Dermis microvascular lymphatic vessel endothelial cell (primary cell): ENCODE data around the gene SMTNL1. TPM values are rescaled to one million over a fixed set of nuclear protein-coding genes. Genes with fewer than 3 reads are reported as not detected.

Source experiments
- DNase-seq, 2 donors: peaks; one replicate each; pipeline versions ENCODE4 v3.0.0 to v3.0.0-alpha.2; 2010; ENCODE audit warnings: low read depth in 2 of 2
- total RNA-seq: library from RNA; depleted of rRNA; stranded (reverse); fragments of >200 nt; gene quantifications from 2 replicates; pipeline ENCODE4 v1.2.1, GENCODE V29; 2014

SMTNL1 gene
- total RNA-seq, 1 donor from 2014 or later: not detected

DNA sequence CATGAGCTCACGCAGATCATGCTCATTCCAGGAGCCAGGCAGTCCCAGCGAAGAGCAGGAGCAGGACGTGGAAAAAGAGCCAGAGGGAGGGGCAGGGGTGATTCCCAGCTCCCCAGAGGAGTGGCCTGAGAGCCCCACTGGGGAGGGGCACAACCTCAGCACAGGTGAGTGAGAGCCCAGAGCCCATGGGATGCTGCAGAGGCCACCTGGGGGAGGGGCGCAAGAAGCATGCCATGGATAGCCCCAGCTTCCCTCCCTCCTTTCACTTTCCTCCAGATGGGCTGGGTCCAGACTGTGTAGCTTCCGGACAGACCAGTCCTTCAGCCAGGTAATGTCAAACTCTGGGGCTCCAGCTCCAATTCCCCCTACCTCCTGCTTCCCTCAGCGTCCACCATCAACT lies 6.2 kb downstream of the SMTNL1 start:
- no peak for DNase-seq

- no peak for DNase-seq
These were observed 7.2 kb downstream of the SMTNL1 start for GRCh38 chr11:57544566-57544965.

- no peak for DNase-seq
These were observed 8.5 kb downstream of the SMTNL1 start for GRCh38 chr11:57545883-57546282.

DNA sequence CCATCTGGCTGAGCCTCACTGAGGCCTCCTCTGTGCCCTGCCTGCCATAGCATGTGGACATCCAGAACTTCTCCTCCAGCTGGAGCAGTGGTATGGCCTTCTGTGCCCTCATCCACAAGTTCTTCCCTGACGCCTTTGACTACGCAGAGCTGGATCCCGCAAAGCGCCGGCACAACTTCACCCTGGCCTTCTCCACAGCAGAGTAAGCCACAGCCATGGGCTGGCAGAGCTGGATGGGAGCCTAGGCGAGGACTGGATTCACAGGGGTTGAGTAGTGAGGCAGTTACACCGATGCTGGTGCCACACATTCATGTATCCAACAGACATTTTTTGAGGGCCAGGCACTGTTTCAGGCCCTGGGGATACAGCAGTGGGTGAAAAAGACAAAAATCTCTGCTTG lies 9.1 kb downstream of the SMTNL1 start:
- DNase-seq: no peak

DNA sequence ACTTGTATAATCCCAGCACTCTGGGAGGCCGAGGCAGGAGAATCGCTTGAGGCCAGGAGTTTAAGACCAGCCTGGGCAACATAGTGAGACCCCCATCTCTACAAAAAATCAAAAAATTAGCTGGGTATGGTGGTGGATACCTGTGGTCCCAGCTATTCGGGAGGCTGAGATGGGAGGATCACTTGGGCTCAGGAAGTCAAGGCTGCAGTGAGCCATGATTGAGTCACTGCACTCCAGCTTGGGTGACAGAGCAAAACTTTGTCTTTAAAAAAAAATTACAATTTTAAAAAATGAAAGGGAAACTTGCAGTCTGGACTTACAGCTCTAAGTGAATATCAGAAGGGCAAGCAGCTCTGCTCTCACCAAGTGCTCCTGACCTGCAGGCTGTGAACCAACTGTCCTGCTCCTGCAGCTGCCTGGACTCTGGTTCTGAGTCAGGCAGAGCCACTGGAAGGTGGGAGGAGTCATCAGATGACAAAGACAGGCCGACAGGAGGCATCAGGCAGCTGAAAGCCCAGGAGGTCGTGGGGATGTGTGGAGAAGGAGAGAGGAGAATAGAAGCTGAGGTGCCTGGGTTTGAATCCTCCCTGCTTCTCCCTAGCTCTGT lies 9.6 kb downstream of the SMTNL1 start:
- DNase-seq: peak in 1 of 2 donors; percentile 18

- peak in 1 of 2 donors; percentile 7 for DNase-seq
These were observed 10.5 kb downstream of the SMTNL1 start for GRCh38 chr11:57547854-57548377.

DNA sequence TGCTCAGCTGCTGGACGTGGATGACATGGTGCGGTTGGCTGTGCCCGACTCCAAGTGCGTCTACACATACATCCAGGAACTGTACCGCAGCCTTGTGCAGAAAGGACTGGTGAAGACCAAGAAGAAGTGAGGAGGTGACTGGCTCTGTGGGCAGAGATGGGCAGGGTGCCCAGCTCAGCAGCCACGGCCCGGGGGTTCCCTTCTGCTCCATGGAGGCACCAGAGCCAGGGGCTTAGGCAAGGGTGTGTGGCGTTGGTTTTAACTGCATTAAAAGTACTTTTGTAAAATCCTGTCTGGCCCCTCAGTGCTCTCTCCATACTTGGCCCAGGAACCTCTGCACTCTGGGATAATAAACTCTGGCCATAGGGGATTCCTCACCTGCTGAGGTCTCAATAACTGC lies 12.6 kb downstream of the SMTNL1 start:
- DNase-seq: no peak

GRCh38 chr11:57551941-57552340 lies 14.5 kb downstream of the SMTNL1 start:
- DNase-seq: no peak

- DNase-seq: no peak
These were observed 15.1 kb downstream of the SMTNL1 start for GRCh38 chr11:57552479-57552878.

GRCh38 chr11:57555393-57555792 lies 18.0 kb downstream of the SMTNL1 start:
- no peak for DNase-seq

- DNase-seq: no peak
These were observed 18.6 kb downstream of the SMTNL1 start for GRCh38 chr11:57556041-57556440.

DNA sequence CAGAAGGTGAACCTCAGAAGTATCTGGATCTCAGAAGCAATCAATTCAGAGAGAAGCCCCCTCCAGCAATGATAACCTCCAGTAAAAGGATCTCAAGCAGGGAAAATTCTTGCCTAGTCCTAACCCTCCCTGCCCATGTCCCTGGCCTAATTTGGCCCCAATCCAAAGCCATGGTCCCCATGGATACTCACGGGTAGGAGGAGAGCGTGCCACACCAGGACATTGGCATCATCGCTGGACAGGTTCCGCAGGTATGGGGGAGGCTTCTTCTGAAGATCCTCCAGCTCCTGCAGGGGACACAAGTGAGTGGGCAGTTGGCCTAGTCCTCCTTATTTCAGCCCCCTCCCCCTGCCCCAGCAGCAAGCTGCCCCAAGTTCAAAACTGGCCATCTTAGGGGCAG lies 22.8 kb downstream of the SMTNL1 start:
- DNase-seq: no peak

DNA sequence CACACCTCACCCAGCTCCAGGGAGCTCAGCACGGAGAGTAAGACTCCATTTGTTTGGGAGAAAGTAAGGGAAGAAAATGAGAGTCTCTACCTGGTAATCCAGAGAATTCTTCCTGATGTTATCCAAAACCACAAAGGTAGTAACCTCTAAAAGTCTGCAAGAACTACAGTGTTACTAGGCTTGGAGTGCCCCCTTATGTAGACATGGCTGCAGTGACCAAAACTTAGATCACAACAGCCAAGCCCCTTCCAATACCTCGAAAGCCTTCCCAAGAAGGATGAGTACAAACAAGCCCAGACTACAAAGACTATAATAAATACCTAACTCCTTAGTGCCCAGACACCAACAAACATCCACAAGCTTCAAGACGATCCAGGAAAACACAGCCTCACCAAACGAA lies 25.2 kb downstream of the SMTNL1 start:
- no peak for DNase-seq

DNA sequence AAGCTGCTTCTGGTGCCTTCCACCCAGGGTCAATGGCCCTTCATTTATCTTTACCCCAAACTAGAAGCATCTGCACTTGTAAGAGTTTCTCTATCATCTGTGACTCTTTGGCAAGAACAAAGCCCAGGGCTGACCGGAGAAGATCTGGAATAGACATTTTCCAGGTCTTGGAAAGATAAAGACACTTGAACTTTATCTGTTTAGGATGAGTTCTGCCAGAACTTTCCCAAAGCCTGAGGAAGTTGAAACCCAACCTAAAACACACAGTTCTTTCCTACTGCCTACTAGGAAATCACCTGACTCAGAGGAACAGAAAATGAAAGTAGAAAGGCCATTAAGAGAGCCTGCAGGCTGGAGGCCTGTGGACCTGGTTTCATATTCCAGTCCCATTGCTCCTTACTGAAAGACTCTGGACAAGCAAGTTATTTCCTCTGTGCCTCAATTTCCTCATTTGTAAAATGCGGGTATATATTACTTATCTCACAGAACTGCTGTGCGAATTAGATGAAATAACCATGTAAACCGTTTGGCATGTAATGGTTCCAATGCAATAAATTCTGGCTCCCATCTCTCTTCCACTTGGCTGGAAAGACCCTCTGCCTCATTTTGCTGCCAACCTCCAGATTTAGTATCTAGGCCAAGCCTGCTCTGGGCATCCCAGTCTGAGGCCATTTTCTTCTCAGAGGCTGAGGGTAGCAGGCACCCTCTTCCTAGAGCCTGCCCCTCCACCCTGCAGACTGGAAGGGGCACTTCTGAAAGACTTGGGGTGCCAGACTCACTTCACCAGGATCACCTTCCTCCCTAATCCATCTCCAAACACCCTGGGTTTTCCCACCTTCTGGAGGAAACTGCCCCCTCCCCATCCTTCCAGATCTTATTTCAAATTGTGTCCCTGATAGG lies 28.9 kb downstream of the SMTNL1 start:
- DNase-seq: peak; percentile 39 to 49

DNA sequence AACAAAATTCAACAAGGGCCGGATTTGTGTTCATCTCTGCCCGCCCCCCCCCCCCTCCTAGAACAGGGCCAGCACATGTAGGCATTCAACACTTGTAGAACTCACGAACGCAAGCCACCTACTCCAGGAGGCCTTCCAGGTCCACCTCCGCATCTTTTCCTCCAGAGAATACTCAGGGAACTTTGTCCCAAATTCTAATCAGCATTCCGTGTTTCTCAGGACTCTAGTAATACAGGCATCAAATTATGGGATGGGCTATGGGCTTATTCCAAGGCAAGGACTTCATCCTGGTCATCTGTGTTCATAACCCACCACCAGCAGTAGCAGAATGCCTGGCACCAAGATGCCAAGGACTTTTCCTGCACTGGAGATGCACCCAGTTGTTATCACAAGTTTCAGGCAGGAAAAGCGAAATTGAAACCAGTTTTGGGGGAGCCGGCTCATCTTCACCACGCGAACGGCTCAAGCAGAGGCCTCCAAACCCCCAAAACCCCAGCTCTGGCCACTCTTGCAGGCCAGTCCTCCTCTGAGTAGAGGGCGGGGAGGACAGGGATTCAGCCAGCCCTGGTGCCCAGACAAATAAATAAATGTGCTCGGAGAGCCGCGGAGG lies 29.6 kb downstream of the SMTNL1 start:
- DNase-seq: no peak

- DNase-seq: peak in 1 of 2 donors; percentile 29
These were observed 30.3 kb downstream of the SMTNL1 start, which contains the start of gene UBE2L6 for GRCh38 chr11:57567515-57568329. Gene UBE2L6 (minus strand): TSS chr11:57567672. CDS start chr11:57567611, 61 bp downstream.

DNA sequence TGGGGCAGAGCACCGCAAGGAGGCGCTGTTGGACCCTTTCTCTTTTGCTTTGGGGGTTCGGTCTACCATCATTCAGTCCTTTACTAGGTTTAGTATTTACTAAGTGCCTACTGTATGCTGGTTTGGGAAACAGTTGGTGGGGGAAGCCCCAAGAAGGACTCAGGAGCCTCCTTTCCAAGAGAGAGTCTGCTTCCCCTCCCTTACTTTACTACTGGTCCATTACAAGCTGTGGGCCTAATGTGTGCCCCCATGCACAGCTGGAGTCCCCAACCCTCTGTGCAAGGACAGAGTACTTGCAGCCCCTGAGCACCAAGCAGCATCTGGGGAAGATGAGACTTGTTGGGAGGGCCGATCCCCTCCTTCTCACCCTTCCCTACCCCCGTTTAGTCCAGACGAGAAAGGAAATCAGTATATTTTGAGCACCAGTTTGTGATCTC lies 31.0 kb downstream of the SMTNL1 start:
- peak; percentile 29 to 61 for DNase-seq

DNA sequence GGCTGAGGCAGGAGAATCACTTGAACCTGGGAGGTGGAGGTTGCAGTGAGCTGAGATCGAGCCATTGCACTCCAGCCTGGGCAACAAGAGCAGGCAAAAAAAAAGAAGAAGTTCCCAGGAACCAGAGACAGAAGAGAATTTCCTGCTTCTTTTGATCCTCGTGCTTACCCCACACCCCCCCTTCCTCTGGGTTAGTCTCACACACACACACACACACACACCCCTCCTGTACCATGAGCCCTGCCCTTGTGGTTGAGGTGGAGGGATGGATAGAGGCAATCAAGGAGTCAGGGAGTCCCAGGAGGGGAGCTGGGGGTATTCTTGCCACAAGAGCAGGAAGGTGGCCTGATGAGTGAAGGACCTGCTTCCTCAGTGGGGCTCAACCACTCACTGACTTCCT lies 34.2 kb downstream of the SMTNL1 start:
- DNase-seq: no peak

DNA sequence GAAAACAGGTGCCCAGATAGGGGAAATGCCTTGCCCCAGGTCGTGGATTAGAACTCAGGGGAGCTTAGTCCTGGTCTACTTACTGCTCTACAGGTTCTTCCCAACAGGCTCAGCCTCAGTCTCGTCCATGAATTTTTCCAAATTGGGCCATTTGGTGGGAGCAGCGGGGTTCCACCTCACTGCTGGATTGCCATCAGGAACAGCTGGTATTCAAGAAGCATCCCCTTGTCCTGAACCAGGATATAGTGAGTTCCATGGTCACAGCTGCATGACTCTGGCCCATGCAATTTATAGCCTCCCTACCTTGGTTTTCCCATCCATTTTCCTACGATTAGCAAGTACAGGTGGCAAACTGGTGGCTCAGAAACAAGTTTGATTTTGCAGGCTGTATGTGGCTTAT lies 36.7 kb downstream of the SMTNL1 start:
- no peak for DNase-seq

DNA sequence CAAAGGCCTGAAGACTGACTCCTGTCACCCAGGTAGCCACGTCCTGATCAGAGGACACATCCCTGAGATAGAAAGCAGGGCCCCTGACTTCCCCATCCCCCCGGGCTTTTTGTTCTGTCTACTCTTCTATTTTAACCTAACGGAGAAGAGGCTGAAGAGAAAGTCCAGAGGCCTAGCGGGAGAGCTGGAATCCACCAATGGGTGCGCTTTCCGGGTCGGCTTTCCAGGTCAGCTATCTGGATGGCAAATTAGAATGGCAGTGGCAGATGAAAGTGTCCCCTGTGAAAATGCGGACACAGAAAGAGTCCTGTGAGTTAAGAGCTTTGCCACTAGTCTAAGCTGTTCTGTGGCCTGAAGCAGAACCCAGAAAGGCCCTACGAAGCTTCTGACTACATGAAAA lies 46.9 kb downstream of the SMTNL1 start:
- no peak for DNase-seq

DNA sequence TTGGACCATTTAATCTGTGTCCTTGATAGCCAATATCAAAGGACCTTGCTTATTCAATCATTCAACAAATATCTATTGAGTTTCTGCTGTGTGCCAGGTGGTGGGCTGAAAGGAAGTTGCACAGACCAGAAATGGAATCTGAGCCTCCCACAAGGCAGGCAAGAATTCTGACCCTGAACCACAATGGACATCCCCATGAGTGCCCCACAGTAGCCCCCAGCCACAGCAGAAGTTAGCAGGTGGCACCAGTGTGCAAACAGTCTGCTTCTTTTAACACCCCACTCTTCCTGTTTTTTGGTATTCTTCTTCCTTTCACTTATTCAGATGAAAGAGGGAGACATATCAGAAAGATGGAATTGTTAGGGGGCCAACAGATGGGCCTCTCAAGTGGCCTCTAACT lies 47.9 kb downstream of the SMTNL1 start:
- no peak for DNase-seq
